Uterus (tissue), 4 donors: Measurements from ENCODE around the gene UQCRC1. TPM values are rescaled to one million over a fixed set of nuclear protein-coding genes. Genes with fewer than 3 reads are reported as not detected.

Source experiments
- DNase-seq, 2 donors: peaks; one replicate each; pipeline ENCODE4 v3.0.0-alpha.2; 2019 to 2020
- H3K27ac ChIP-seq, 2 donors: fragments of 200-600 bp; sonication (generic); 1 replicate in 1 of 2; 2 replicates in 1 of 2; pipeline ENCODE4 v1.5.1; 2016 to 2018
- H3K27me3 ChIP-seq, 2 donors: fragments of 200-600 bp; sonication (generic); one replicate each; pipeline ENCODE4 v1.5.1; 2018 to 2019; ENCODE audit warnings: control low read depth in 1 of 2
- H3K36me3 ChIP-seq, 2 donors: fragments of 200-600 bp; sonication (generic); one replicate each; pipeline ENCODE4 v1.5.1; 2019; ENCODE audit warnings: control low read depth in 1 of 2
- H3K4me1 ChIP-seq, 2 donors: fragments of 200-600 bp; sonication (generic); one replicate each; pipeline ENCODE4 v1.5.1; 2018 to 2019; ENCODE audit warnings: control low read depth in 1 of 2
- H3K4me3 ChIP-seq, 2 donors: fragments of 200-600 bp; sonication (generic); 1 replicate in 1 of 2; 2 replicates in 1 of 2; pipeline ENCODE4 v1.5.1; 2018 to 2019; ENCODE audit warnings: mild to moderate bottlenecking in 1 of 2
- H3K9me3 ChIP-seq, 2 donors: fragments of 200-600 bp; sonication (generic); one replicate each; pipeline ENCODE4 v1.5.1; 2019; ENCODE audit warnings: control low read depth in 1 of 2
- CTCF ChIP-seq, 4 experiments: fragments of 200-600 bp in 2 of 4; fragments of 450-650 bp in 2 of 4; sonication (generic) in 2 of 4; IDR thresholded peaks; one replicate each; pipeline ENCODE4 v1.5.1; 2016 to 2019; ENCODE audit warnings: antibody characterized with exemption in 4 of 4, mild to moderate bottlenecking in 2 of 4, moderate library complexity in 1 of 4
- POLR2A ChIP-seq, 2 donors: fragments of 450-650 bp; IDR thresholded peaks; one replicate each; pipeline ENCODE4 v1.6.1; 2016; ENCODE audit warnings: antibody characterized with exemption in 2 of 2, mild to moderate bottlenecking in 1 of 2, moderate library complexity in 1 of 2
- intact Hi-C: fragments of 100-400 bp; cut with DNase I; formaldehyde crosslinking; loops from one replicate; pipeline ENCODE4 v1.15.1; 2023; ENCODE audit warnings: low total_unique reads
- total RNA-seq, 4 donors: library from RNA; depleted of rRNA in 3 of 4; stranded (reverse); fragments of >200 nt in 3 of 4; gene quantifications; one replicate each; pipeline versions ENCODE4 v1.1.0 to v1.2.4, GENCODE V29; 2014 to 2023
- donor health status: DM: yes; HTN: yes; CAD: no.

UQCRC1 gene
- total RNA-seq, 4 donors from 2014 or later: 54.4 to 409 (median 155) TPM

DNA sequence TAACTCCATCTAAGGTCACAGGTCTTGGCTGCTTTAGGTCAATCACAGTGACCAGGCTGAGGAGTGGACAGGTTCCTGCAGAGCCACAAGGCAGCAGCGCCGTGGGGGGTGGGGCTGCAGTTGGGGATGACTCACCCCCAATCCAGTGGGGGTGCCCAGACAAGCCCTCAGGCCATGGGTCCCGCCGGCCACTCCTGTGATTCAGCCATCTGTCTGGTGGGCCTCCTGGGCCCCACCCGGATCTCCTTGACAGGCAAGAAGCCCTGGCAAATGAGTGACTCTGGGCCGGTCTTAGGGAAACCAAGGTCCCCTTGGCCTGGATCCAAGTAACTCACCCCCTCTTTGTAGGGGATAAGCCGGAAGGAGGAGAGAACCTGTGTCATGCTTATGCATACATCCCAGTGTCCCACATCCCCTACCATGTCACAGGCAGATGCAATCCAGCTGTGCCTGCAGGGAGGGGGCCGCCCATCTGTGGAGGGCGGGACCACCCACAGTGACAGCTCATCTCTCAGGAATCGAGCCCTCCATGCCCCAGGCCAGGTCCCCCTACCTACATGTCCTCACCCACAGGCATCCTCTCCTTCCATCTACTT lies 13.8 kb downstream of the UQCRC1 start:
- intact Hi-C loops: no loop called here
- peak overlapping the region; percentile 29 to 49 for H3K4me3 ChIP-seq
- no peaks in the 10 kb centered on the region for H3K36me3 ChIP-seq
- H3K27ac ChIP-seq: peak overlapping the region; percentile 81 to 98
- peaks cover 6 to 34% of the 10 kb centered on the region in 2 donors for H3K4me1 ChIP-seq
- TF ChIP-seq POLR2A (IDR thresholded peaks at IDR 0.05): no peak
- no peak for TF ChIP-seq CTCF (IDR thresholded peaks at IDR 0.05)
- no peaks in the 10 kb centered on the region for H3K27me3 ChIP-seq
- peak; percentile 69 to 74 for DNase-seq
- no peaks in the 10 kb centered on the region for H3K9me3 ChIP-seq

DNA sequence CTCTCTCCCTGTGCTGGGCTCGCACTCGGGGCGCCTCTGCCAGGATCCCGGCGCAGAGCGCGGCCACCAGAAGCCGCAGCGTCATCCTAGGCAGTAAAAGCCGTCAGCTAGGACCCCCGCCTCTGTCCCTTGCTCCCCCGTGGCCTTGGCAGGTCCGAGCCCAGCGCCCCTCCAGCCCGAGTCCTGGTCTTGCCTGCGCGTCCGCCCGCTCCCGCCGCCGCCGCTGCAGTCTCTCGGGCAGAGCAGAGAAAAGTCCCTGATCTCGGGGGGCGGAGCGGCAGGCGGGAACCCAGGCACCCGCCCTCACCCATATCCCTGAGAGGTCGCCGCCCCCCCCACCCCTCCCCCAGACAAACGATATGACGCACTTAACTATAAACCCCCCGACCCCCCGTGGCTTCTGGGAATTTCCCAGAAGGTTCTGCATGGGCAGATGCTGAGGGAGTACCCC lies 14.3 kb downstream of the UQCRC1 start, which contains the start of gene COL7A1:
Gene COL7A1 (minus strand): TSS at position 255 of the 451 bp plus-strand sequence. CDS start 170 bp downstream, at position 85.
- Histone ChIP-seq H3K27me3 (no peaks in the 10 kb centered on the region), H3K9me3 (no peaks in the 10 kb centered on the region), H3K36me3 (no peaks in the 10 kb centered on the region), H3K27ac (peak within 1 kb of the TSS; percentile 81 to 98), H3K4me3 (peak within 1 kb of the TSS; percentile 29 to 49), H3K4me1 (peaks cover 6 to 34% of the 10 kb centered on the region in 2 donors)
- intact Hi-C loops: no loop called here
- TF ChIP-seq CTCF (IDR thresholded peaks at IDR 0.05) (no peak), POLR2A (IDR thresholded peaks at IDR 0.05) (no peak)
- no peak for DNase-seq

- Histone ChIP-seq H3K4me1 (peaks cover 6 to 32% of the 10 kb centered on the region in 2 donors), H3K27ac (peak overlapping the region; percentile 81 to 98), H3K4me3 (peak overlapping the region; percentile 29 to 49), H3K9me3 (no peaks in the 10 kb centered on the region), H3K27me3 (no peaks in the 10 kb centered on the region), H3K36me3 (no peaks in the 10 kb centered on the region)
- DNase-seq: no peak
- TF ChIP-seq CTCF (IDR thresholded peaks at IDR 0.05): no peak
- no peak for TF ChIP-seq POLR2A (IDR thresholded peaks at IDR 0.05)
- intact Hi-C loops: no loop called here
Observed at GRCh38 chr3:48594417-48595049, 14.9 kb downstream of the UQCRC1 start.

- DNase-seq: no peak
- intact Hi-C loops: no loop called here
- Histone ChIP-seq H3K27me3 (no peaks in the 10 kb centered on the region), H3K27ac (no peak overlapping the region), H3K4me3 (no peak overlapping the region), H3K36me3 (no peaks in the 10 kb centered on the region), H3K9me3 (no peaks in the 10 kb centered on the region), H3K4me1 (peaks cover 0 to 24% of the 10 kb centered on the region in 2 donors)
- no peak for TF ChIP-seq CTCF (IDR thresholded peaks at IDR 0.05)
- no peak for TF ChIP-seq POLR2A (IDR thresholded peaks at IDR 0.05)
Observed at GRCh38 chr3:48593337-48593736, 16.1 kb downstream of the UQCRC1 start.

- DNase-seq: no peak
- peaks cover 0 to 19% of the 10 kb centered on the region in 2 donors for H3K4me1 ChIP-seq
- TF ChIP-seq POLR2A (IDR thresholded peaks at IDR 0.05) (no peak), CTCF (IDR thresholded peaks at IDR 0.05) (no peak)
- H3K9me3 ChIP-seq: no peaks in the 10 kb centered on the region
- intact Hi-C loops: no loop called here
- no peaks in the 10 kb centered on the region for H3K27me3 ChIP-seq
- no peak overlapping the region for H3K4me3 ChIP-seq
- no peaks in the 10 kb centered on the region for H3K36me3 ChIP-seq
- H3K27ac ChIP-seq: no peak overlapping the region
Observed at GRCh38 chr3:48592519-48593087, 16.8 kb downstream of the UQCRC1 start.
